HEK293 (cell line): ENCODE results near the gene ZFR2.

ENCODE experiments used
- CTCF ChIA-PET: fragments of 350-600 bp; formaldehyde crosslinking; extraction: SDS; loops from one replicate; lab custom pipeline; 2021; ENCODE audit warnings: antibody characterized with exemption; lab: Yijun Ruan, JAX
- POLR2A ChIA-PET: fragments of 300-600 bp; formaldehyde crosslinking; extraction: SDS; loops from one replicate; lab custom pipeline; 2020; ENCODE audit warnings: antibody characterized with exemption, inconsistent platforms; lab: Yijun Ruan, JAX
- H3K27ac ChIP-seq: fragments of 200-500 bp; sonication (Bioruptor generic); 2 replicates; pipeline ENCODE4 v1.5.1; 2014; ENCODE audit warnings: low read depth, low read length, control low read depth, inconsistent platforms; ENCODE audit errors: extremely low read depth
- H3K36me3 ChIP-seq, 2 experiments: fragments of 200-500 bp in 1 of 2; sonication (Bioruptor generic) in 1 of 2; 1 replicate in 1 of 2; 2 replicates in 1 of 2; pipeline ENCODE4 v1.5.1; 2014 to 2017; ENCODE audit warnings: inconsistent platforms in 2 of 2, low read length in 2 of 2; ENCODE audit not compliant: control insufficient read depth in 2 of 2, insufficient read depth in 1 of 2
- H3K4me1 ChIP-seq: fragments of 200-500 bp; sonication (Bioruptor generic); 2 replicates; pipeline ENCODE4 v1.5.1; 2014; ENCODE audit warnings: mild to moderate bottlenecking, low read length, inconsistent platforms; ENCODE audit not compliant: control insufficient read depth, insufficient read depth
- H3K4me3 ChIP-seq: 2 replicates; pipeline ENCODE4 v1.5.1; 2011; ENCODE audit warnings: low read depth, mild to moderate bottlenecking, control low read depth, low read length, moderate library complexity
- H3K9me3 ChIP-seq: fragments of 200-500 bp; sonication (Bioruptor generic); 2 replicates; pipeline ENCODE4 v1.5.1; 2014; ENCODE audit warnings: low read depth, low read length, inconsistent platforms; ENCODE audit not compliant: control insufficient read depth, insufficient read depth
- AEBP2 ChIP-seq: fragments of 450-650 bp; formaldehyde crosslinking; IDR thresholded peaks from 2 replicates; pipeline ENCODE4 v1.5.1; 2016; ENCODE audit warnings: missing biosample characterization, missing genetic modification characterization, borderline replicate concordance
- HIC1 ChIP-seq: fragments of 450-650 bp; formaldehyde crosslinking; IDR thresholded peaks from 2 replicates; pipeline ENCODE4 v1.5.1; 2016; ENCODE audit warnings: missing biosample characterization, missing genetic modification characterization
- KLF16 ChIP-seq: fragments of 450-650 bp; formaldehyde crosslinking; IDR thresholded peaks from 2 replicates; pipeline ENCODE4 v1.5.1; 2017; ENCODE audit warnings: missing biosample characterization, missing genetic modification characterization
- RBAK ChIP-seq: fragments of 450-650 bp; formaldehyde crosslinking; IDR thresholded peaks from 2 replicates; pipeline ENCODE4 v1.5.1; 2016; ENCODE audit warnings: missing biosample characterization, missing genetic modification characterization
- ZBTB10 ChIP-seq: fragments of 450-650 bp; formaldehyde crosslinking; IDR thresholded peaks from 2 replicates; pipeline ENCODE4 v1.5.1; 2016; ENCODE audit warnings: missing biosample characterization, missing genetic modification characterization
- ZBTB7A ChIP-seq: fragments of 450-650 bp; formaldehyde crosslinking; IDR thresholded peaks from 2 replicates; pipeline ENCODE4 v1.5.1; 2016; ENCODE audit warnings: low read depth, missing biosample characterization, missing genetic modification characterization
- ZNF140 ChIP-seq: fragments of 450-650 bp; formaldehyde crosslinking; IDR thresholded peaks from 2 replicates; pipeline ENCODE4 v1.5.1; 2016; ENCODE audit warnings: missing biosample characterization, missing genetic modification characterization
- ZNF146 ChIP-seq: fragments of 450-650 bp; formaldehyde crosslinking; IDR thresholded peaks from 2 replicates; pipeline ENCODE4 v1.5.1; 2016; ENCODE audit warnings: missing biosample characterization, missing genetic modification characterization
- ZNF211 ChIP-seq: fragments of 450-650 bp; formaldehyde crosslinking; IDR thresholded peaks from 2 replicates; pipeline ENCODE4 v1.5.1; 2016; ENCODE audit warnings: low read depth, missing biosample characterization, missing genetic modification characterization
- ZNF248 ChIP-seq: fragments of 450-650 bp; formaldehyde crosslinking; IDR thresholded peaks from 2 replicates; pipeline ENCODE4 v1.5.1; 2017; ENCODE audit warnings: missing biosample characterization, missing genetic modification characterization
- ZNF324 ChIP-seq: fragments of 450-650 bp; formaldehyde crosslinking; IDR thresholded peaks from 2 replicates; pipeline ENCODE4 v1.5.1; 2016; ENCODE audit warnings: missing biosample characterization, missing genetic modification characterization
- ZNF362 ChIP-seq: fragments of 450-650 bp; formaldehyde crosslinking; IDR thresholded peaks from 2 replicates; pipeline ENCODE4 v1.5.1; 2016; ENCODE audit warnings: missing biosample characterization, missing genetic modification characterization
- ZNF394 ChIP-seq: fragments of 450-650 bp; formaldehyde crosslinking; IDR thresholded peaks from 2 replicates; pipeline ENCODE4 v1.5.1; 2016; ENCODE audit warnings: missing biosample characterization, missing genetic modification characterization, mild to moderate bottlenecking, moderate library complexity, borderline replicate concordance
- ZNF398 ChIP-seq: fragments of 450-650 bp; formaldehyde crosslinking; IDR thresholded peaks from 2 replicates; pipeline ENCODE4 v1.5.1; 2017; ENCODE audit warnings: missing biosample characterization, missing genetic modification characterization
- ZNF514 ChIP-seq: fragments of 450-650 bp; formaldehyde crosslinking; IDR thresholded peaks from 2 replicates; pipeline ENCODE4 v1.5.1; 2016; ENCODE audit warnings: missing biosample characterization, missing genetic modification characterization
- ZNF530 ChIP-seq: fragments of 450-650 bp; formaldehyde crosslinking; IDR thresholded peaks from 2 replicates; pipeline ENCODE4 v1.5.1; 2016; ENCODE audit warnings: low read depth, missing biosample characterization, missing genetic modification characterization
- ZNF558 ChIP-seq: fragments of 450-650 bp; formaldehyde crosslinking; IDR thresholded peaks from 2 replicates; pipeline ENCODE4 v1.5.1; 2016; ENCODE audit warnings: missing biosample characterization, missing genetic modification characterization
- ZNF560 ChIP-seq: fragments of 450-650 bp; formaldehyde crosslinking; IDR thresholded peaks from 2 replicates; pipeline ENCODE4 v1.5.1; 2017; ENCODE audit warnings: missing biosample characterization, missing genetic modification characterization, borderline replicate concordance
- ZNF639 ChIP-seq: fragments of 450-650 bp; formaldehyde crosslinking; IDR thresholded peaks from 2 replicates; pipeline ENCODE4 v1.5.1; 2016; ENCODE audit warnings: missing biosample characterization, missing genetic modification characterization
- ZNF707 ChIP-seq: fragments of 450-650 bp; formaldehyde crosslinking; IDR thresholded peaks from 2 replicates; pipeline ENCODE4 v1.5.1; 2016; ENCODE audit warnings: missing biosample characterization, missing genetic modification characterization
- ZNF837 ChIP-seq: fragments of 450-650 bp; formaldehyde crosslinking; IDR thresholded peaks from 2 replicates; pipeline ENCODE4 v1.5.1; 2016; ENCODE audit warnings: missing biosample characterization, missing genetic modification characterization
- ZSCAN4 ChIP-seq: fragments of 450-650 bp; formaldehyde crosslinking; IDR thresholded peaks from 2 replicates; pipeline ENCODE4 v1.5.1; 2017; ENCODE audit warnings: missing biosample characterization, missing genetic modification characterization

The ZFR2 gene

GRCh38 chr19:3765121-3765520 is 103.7 kb downstream of the ZFR2 start (continued):
- TF ChIP-seq ZNF140 (tag by site-specific recombination) (no peak), ZNF146 (tag by site-specific recombination) (no peak)
- TF ChIP-seq, all 188 proteins: peak for 0

GRCh38 chr19:3762501-3763459 is 106.1 kb downstream of the ZFR2 start, which contains the start of gene MRPL54:
Gene MRPL54, plus strand, starts transcription at chr19:3762682. Its CDS starts 19 bp downstream, at chr19:3762701.
- Histone ChIP-seq H3K27ac (peak within 1 kb of the TSS; percentile 68), H3K9me3 (no peaks in the 10 kb centered on the region), H3K36me3 (peaks cover 0 to 33% of the 10 kb centered on the region in 2 experiments; a peak in 2 of 3 replicates), H3K4me1 (no peaks in the 10 kb centered on the region; the same call in 1 of the 2 replicates), H3K4me3 (peak within 1 kb of the TSS; percentile 96)
- POLR2A ChIA-PET, result interaction anchor here (0.6 to 2.4 kb wide), 23 partner anchors 8 to 580 kb away, joined by 3 to 10 read pairs (median 4); partner anchors contain the start of genes DAPK3, EEF2, MPND and PIP5K1C
- CTCF ChIA-PET, result interaction anchor here (0.5 to 1.4 kb wide), 12 partner anchors 12 to 444 kb away, joined by 3 to 9 read pairs (median 4); no protein-coding TSS in a partner anchor
- TF ChIP-seq ZNF514 (tag by site-specific recombination) (no peak), ZSCAN4 (no peak), ZBTB7A (tag by site-specific recombination) (no peak), ZNF639 (tag by site-specific recombination) (peak; percentile 58; the same call in 1 of the 2 replicates), ZNF530 (no peak), ZNF707 (tag by site-specific recombination) (no peak), ZNF560 (no peak), ZNF211 (tag by site-specific recombination) (no peak), ZNF394 (tag by site-specific recombination) (no peak; the same call in 1 of the 2 replicates), ZNF248 (no peak), KLF16 (tag by site-specific recombination) (peak; percentile 53; the same call in 1 of the 2 replicates), ZNF558 (tag by site-specific recombination) (peak; percentile 73; the same call in 1 of the 2 replicates), ZNF398 (tag by site-specific recombination) (no peak), ZBTB10 (tag by site-specific recombination) (peak; percentile 88), ZNF837 (tag by site-specific recombination) (no peak), ZNF324 (tag by site-specific recombination) (no peak), ZNF362 (tag by site-specific recombination) (no peak), HIC1 (tag by site-specific recombination) (no peak), RBAK (tag by site-specific recombination) (no peak), AEBP2 (tag by site-specific recombination) (no peak)
